ENCODE results near the gene KLHL22.
"Not testable (repeated sequence)": the region's sequence is repeated elsewhere in the genome, so short reads cannot be mapped to it uniquely, and the experiment has no call there.

Gene KLHL22

DNA sequence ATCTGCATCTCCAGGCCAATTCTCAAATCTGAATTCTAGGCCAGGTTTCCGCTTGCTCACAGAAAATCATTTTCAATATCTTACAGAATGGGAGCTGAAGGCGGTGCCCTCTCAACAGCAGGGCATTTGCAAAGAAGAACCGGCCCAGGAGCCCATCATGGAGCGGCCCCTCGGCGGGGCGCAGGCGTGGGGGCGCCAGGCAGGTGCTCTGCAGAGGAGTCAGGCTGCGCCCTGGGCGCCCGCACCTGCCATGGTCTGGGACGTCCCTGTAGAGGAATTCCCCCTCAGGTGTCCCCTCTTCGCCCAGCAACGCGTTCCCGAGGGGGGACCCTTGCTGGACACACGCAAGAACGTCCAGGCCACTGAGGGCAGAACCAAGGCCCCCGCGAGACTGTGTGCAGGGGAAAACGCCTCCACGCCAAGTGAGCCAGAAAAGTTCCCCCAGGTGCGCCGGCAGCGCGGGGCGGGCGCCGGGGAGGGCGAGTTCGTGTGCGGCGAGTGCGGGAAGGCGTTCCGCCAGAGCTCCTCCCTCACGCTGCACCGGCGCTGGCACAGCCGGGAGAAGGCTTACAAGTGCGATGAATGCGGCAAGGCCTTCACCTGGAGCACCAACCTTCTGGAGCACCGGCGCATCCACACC, 90.2 kb downstream of the KLHL22 start:
- in situ Hi-C loops (cut with MboI; ENCODE audit: low sequenced_read_pairs), result no loop called here

DNA sequence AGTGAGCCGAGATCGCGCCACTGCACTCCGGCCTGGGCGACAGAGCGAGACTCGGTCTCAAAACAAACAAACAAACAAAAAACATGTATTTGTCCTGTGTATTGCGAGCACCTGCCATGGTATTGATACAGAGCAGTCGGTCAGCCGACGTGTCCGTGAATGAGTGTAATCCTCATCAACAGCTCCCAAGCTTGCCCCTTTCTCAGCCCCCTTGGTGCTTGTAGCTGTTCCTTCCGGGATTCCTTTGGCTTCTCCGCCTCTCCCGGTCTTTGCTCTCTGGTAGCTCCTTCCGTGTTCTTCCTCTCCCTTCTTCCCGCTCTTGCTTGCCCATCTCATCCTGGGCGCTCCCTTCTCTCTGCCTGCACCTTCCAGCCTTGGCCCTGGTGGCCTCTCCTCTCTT, 90.7 kb downstream of the KLHL22 start:
- in situ Hi-C loops (cut with MboI; ENCODE audit: low sequenced_read_pairs), result no loop called here

GRCh38 chr22:20403779-20404140, 91.8 kb downstream of the KLHL22 start:
- in situ Hi-C loops (cut with MboI; ENCODE audit: low sequenced_read_pairs), result no loop called here

GRCh38 chr22:20402960-20403778, 92.4 kb downstream of the KLHL22 start:
- in situ Hi-C loops (cut with MboI; ENCODE audit: low sequenced_read_pairs), result no loop called here

- in situ Hi-C loops (cut with MboI; ENCODE audit: low sequenced_read_pairs), result no loop called here
Measured at GRCh38 chr22:20401376-20402014, 94.1 kb downstream of the KLHL22 start.

GRCh38 chr22:20400606-20401375, 94.8 kb downstream of the KLHL22 start:
- in situ Hi-C loops (cut with MboI; ENCODE audit: low sequenced_read_pairs), result no loop called here

- in situ Hi-C loops (cut with MboI; ENCODE audit: low sequenced_read_pairs), result no loop called here
Measured at GRCh38 chr22:20399866-20400605, 95.6 kb downstream of the KLHL22 start.

DNA sequence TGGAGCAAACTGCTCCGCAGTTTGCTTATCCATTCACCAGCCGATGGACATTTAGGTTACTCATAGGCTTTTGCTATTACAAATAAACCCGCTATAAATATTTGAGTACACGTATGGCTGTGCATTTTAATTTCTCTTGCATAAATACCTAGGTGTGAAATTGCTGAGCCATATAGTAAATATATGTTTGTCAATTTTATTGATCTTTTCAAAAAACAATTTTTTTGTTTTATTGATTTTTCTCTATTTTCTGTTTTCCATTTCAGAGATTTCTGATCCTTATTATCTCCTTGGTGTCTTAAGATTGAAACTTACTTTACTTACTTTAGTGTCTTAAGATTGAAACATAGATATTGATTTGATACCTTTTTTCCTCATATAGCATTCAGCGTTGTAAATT, 97.2 kb downstream of the KLHL22 start:
- in situ Hi-C loops (cut with MboI; ENCODE audit: low sequenced_read_pairs), result no loop called here

DNA sequence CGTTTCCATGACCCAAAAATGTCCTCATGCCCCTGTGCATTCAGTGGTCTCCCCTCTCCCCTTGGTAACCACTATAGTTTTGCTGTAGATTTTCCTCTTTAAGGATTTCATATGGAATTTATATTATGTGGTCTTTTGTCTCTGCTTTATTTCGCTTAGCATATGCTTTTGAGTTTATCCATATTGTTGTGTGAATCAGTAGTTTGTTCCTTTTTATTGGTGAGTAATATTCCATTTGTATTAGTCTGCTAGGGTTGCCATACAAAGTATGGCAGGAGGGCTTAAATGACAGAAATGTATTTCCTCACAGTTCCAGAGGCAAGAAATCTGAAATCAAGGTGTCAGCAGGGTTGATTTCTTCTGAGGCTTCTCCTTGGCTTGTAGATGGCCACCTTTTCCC, 98.1 kb downstream of the KLHL22 start:
- in situ Hi-C loops (cut with MboI; ENCODE audit: low sequenced_read_pairs), result no loop called here

- in situ Hi-C loops (cut with MboI; ENCODE audit: low sequenced_read_pairs), result no loop called here
Measured at GRCh38 chr22:20396639-20397038, 99.0 kb downstream of the KLHL22 start.

- in situ Hi-C loops (cut with MboI; ENCODE audit: low sequenced_read_pairs), result no loop called here
Measured at GRCh38 chr22:20395907-20396287, 99.7 kb downstream of the KLHL22 start.

DNA sequence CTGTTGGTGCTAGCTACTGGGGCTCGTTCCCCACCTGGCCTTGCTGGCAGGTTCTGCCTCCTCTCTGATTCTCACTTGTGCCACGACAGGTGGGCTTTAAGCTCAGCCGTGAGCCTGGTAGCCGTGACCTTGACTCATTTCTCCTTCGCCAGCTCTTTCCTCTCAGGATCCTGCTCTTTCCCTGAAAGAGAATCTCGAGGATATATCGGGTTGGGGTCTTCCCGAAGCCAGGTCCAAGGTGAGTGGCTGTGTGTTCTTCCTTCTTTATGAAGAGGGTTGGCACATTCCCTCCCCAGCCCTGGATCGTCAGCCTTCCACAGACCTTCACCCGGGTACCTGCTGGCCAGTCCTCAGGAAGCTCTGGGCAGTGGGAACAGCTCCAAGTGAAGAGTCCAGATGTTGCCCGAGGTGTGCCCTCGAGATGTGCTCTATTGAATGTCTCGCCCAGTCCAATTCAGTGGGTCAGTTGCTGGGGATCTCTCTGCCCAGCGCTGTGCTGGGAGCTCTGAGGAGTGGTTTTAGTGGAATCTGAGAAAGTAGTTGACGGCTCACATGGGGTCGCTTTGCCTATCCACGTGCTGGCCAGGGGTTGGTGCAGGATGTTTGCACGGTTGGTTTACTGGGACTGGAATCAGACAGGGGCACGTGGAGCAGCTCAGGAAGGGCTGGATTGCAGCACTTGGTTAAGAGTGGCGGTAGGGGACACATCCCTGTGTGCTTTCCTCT, 100.3 kb downstream of the KLHL22 start:
- in situ Hi-C loops (cut with MboI; ENCODE audit: low sequenced_read_pairs), result no loop called here

DNA sequence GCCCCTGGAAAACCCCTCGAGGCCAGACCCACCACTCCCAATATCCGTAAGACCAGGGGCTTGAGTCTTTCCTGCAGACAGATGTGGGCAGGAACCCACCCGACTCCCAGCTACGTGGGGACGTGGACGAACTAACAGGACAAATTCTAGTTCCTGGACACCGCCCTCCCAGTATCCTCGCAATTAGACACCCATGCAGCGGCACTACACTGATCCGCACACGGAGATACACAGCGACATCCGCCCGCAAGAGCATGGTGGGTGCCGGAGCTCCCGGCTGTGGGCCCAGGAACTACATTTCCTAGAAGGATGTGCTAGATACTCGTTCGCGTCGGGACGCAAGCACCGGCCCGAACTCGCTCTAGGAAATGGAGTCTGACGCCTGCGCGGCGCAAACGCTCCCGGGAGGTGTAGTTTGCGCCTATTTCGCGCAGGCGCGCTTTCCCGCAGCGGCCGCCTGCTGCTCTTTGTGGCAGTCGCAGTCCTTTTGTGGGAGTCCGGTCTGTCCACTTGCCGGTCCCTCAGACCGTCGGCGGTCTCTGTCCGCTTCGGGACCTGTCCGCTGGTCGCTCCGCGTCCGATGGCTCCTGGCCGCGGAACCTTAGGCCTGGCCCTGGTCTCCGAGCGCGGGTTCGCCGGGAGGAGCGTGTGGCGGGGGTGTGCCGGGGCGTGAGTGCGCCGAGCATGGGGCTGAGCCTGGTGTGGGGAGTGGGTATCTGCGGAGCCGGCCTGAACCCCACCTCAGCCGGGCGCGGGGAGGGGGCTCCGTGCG, 101.7 kb downstream of the KLHL22 start, which contains the start of gene ZNF74:
ZNF74 (plus strand) TSS at position 447 of the 772 bp plus-strand sequence. CDS start 478 bp downstream, outside the sequence.
- in situ Hi-C loops (cut with MboI; ENCODE audit: low sequenced_read_pairs), result no loop called here

DNA sequence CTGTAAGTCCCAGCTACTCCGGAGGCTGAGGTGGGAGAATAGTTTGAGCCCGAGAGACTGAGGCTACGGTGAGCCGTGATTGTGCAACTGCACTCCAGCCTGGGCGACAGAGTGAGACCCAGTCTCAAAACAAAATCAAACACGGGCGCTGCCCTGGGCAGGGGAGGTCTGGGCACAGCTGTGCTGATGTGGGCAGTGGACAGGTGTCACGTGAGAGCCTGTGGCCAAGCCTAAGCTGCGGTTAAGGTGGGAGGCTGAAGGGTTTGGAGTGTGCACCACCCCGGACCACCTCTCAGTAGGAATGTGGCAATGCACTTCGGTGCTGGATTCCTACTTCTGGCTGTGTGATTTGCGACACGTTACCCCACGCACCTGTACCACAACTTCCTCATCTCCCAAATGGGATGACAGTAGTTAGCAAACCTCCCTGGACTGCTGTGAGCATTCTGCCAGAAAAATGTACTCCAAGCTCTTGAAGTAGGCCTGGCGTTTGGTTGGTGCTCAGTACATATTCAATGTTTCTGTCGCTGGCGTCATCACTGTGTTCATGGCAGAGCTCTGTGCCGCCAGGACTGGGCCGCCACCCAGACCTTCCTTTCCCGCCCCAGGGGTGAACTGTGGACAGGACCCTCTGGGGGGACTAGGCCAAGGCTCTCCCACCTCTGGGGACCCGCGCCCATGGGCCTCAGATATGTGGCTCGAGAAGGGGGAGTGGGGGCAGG, 102.5 kb downstream of the KLHL22 start:
- in situ Hi-C loops (cut with MboI; ENCODE audit: low sequenced_read_pairs), result no loop called here

- in situ Hi-C loops (cut with MboI; ENCODE audit: low sequenced_read_pairs), result not testable (repeated sequence)
Measured at GRCh38 chr22:20392365-20392881, 103.2 kb downstream of the KLHL22 start.

All from HL-60/S4 treated with retinoic acid at 250 ng/mL for 4 days and 3 days (cell line).